ENCODE measurements around the gene EPHB1. TPM values are rescaled to one million over a fixed set of nuclear protein-coding genes. Genes with fewer than 3 reads are reported as not detected.
"Not testable (repeated sequence)": the region's sequence is repeated elsewhere in the genome, so short reads cannot be mapped to it uniquely, and the experiment has no call there.

EPHB1 gene
- total RNA-seq, 2 donors from 2014 or later: 1.2 to 1.3 TPM

GRCh38 chr3:134991472-134992010, 196.5 kb downstream of the EPHB1 start:
- no peak overlapping the region for H3K4me3 Mint-ChIP-seq
- peaks cover 3% of the 10 kb centered on the region for H3K9me3 Mint-ChIP-seq
- no peak overlapping the region for H3K27ac Mint-ChIP-seq
- no peak for ATAC-seq (replicated peaks)
- no peaks in the 10 kb centered on the region for H3K4me1 Mint-ChIP-seq
- H3K27me3 Mint-ChIP-seq: no peaks in the 10 kb centered on the region
- no peaks in the 10 kb centered on the region for H3K36me3 Mint-ChIP-seq (ENCODE audit: low read depth)

GRCh38 chr3:134992180-134992579, 197.1 kb downstream of the EPHB1 start:
- Mint-ChIP-seq H3K4me3 (no peak overlapping the region), H3K4me1 (no peaks in the 10 kb centered on the region), H3K9me3 (peaks cover 3% of the 10 kb centered on the region), H3K27me3 (no peaks in the 10 kb centered on the region), H3K36me3 (ENCODE audit: low read depth) (no peaks in the 10 kb centered on the region), H3K27ac (no peak overlapping the region)
- ATAC-seq (replicated peaks): no peak

- peaks cover 3% of the 10 kb centered on the region for H3K9me3 Mint-ChIP-seq
- no peak overlapping the region for H3K27ac Mint-ChIP-seq
- ATAC-seq (replicated peaks): no peak
- no peaks in the 10 kb centered on the region for H3K4me1 Mint-ChIP-seq
- no peaks in the 10 kb centered on the region for H3K36me3 Mint-ChIP-seq (ENCODE audit: low read depth)
- no peak overlapping the region for H3K4me3 Mint-ChIP-seq
- no peaks in the 10 kb centered on the region for H3K27me3 Mint-ChIP-seq
Measured at GRCh38 chr3:134992586-134992985, 197.5 kb downstream of the EPHB1 start.

GRCh38 chr3:134993011-134993410, 198.0 kb downstream of the EPHB1 start:
- ATAC-seq (replicated peaks): no peak
- Mint-ChIP-seq H3K4me3 (no peak overlapping the region), H3K9me3 (peaks cover 3% of the 10 kb centered on the region), H3K4me1 (no peaks in the 10 kb centered on the region), H3K36me3 (ENCODE audit: low read depth) (no peaks in the 10 kb centered on the region), H3K27ac (no peak overlapping the region), H3K27me3 (no peaks in the 10 kb centered on the region)

- Mint-ChIP-seq H3K9me3 (peaks cover 3% of the 10 kb centered on the region), H3K27me3 (peaks cover 6% of the 10 kb centered on the region), H3K27ac (no peak overlapping the region), H3K36me3 (ENCODE audit: low read depth) (no peaks in the 10 kb centered on the region), H3K4me3 (no peak overlapping the region), H3K4me1 (no peaks in the 10 kb centered on the region)
- no peak for ATAC-seq (replicated peaks)
Measured at GRCh38 chr3:134998158-134998557, 203.1 kb downstream of the EPHB1 start.

DNA sequence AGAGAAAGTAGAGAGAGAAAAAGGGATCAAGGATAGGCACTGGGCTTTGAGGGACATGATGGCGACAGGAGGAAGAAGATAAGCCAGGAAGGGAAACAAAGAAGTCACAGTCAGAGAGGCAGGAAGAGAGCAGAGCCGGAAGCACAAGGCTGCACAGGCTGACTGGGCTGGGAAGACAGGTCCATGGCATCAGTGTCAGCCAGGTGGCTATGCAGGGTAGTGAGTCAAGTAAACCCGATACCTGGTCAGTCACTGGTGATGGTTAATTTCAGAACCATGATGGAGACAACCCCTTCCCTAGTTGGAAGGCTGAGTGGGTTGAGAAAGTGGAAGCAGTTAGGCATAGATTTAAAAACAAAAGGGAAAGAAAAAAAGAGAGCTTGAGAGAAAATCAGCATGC, 203.8 kb downstream of the EPHB1 start:
- ATAC-seq (replicated peaks): peak; percentile 37
- Mint-ChIP-seq H3K4me3 (no peak overlapping the region), H3K27ac (no peak overlapping the region), H3K4me1 (no peaks in the 10 kb centered on the region), H3K36me3 (ENCODE audit: low read depth) (no peaks in the 10 kb centered on the region), H3K27me3 (peaks cover 6% of the 10 kb centered on the region), H3K9me3 (peaks cover 3% of the 10 kb centered on the region)

GRCh38 chr3:135000465-135000864, 205.4 kb downstream of the EPHB1 start:
- H3K27ac Mint-ChIP-seq: no peak overlapping the region
- H3K27me3 Mint-ChIP-seq: peaks cover 6% of the 10 kb centered on the region
- no peaks in the 10 kb centered on the region for H3K9me3 Mint-ChIP-seq
- H3K36me3 Mint-ChIP-seq (ENCODE audit: low read depth): no peaks in the 10 kb centered on the region
- ATAC-seq (replicated peaks): no peak
- no peak overlapping the region for H3K4me3 Mint-ChIP-seq
- H3K4me1 Mint-ChIP-seq: no peaks in the 10 kb centered on the region

DNA sequence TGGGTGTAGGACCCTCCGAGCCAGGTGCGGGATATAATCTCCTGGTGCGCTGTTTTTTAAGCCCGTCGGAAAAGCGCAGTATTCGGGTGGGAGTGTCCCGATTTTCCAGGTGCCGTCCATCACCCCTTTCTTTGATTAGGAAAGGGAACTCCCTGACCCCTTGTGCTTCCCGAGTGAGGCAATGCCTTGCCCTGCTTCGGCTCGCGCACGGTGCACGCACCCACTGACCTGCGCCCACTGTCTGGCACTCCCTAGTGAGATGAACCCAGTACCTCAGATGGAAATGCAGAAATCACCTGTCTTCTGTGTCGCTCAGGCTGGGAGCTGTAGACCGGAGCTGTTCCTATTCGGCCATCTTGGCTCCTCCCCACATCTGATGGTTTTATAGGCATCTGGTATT, 210.6 kb downstream of the EPHB1 start:
- H3K9me3 Mint-ChIP-seq; H3K27ac Mint-ChIP-seq; H3K4me1 Mint-ChIP-seq; H3K27me3 Mint-ChIP-seq; H3K36me3 Mint-ChIP-seq (ENCODE audit: low read depth); H3K4me3 Mint-ChIP-seq; ATAC-seq (replicated peaks): not testable (repeated sequence)

GRCh38 chr3:135007607-135008006, 212.5 kb downstream of the EPHB1 start:
- no peaks in the 10 kb centered on the region for H3K4me1 Mint-ChIP-seq
- H3K36me3 Mint-ChIP-seq (ENCODE audit: low read depth): no peaks in the 10 kb centered on the region
- no peak for ATAC-seq (replicated peaks)
- H3K27ac Mint-ChIP-seq: no peak overlapping the region
- peaks cover 3% of the 10 kb centered on the region for H3K27me3 Mint-ChIP-seq
- H3K9me3 Mint-ChIP-seq: no peaks in the 10 kb centered on the region
- H3K4me3 Mint-ChIP-seq: no peak overlapping the region

- Mint-ChIP-seq H3K4me3 (no peak overlapping the region), H3K27me3 (peaks cover 3% of the 10 kb centered on the region)
Measured at GRCh38 chr3:135008326-135008725, 213.3 kb downstream of the EPHB1 start.

DNA sequence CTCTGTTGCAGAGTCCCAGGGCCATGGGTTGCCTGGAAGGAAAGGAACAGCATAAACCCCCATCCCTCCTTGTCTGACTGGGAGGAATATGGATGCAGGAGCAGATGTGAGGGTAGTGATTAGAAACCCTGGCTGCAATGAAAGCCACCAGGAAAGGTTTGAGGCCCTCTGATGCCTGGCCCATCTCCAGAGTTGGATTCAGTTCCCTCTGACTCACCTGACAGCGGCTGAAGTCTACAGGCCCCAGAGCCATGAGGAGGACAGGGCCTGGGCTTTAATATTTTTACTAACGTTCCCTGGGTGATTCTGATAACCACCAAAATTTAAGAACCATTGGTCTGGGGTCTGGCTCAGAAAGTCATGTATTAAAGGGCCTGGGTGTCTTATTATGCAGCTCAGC, 214.0 kb downstream of the EPHB1 start:
- ATAC-seq (replicated peaks): no peak
- H3K9me3 Mint-ChIP-seq: no peaks in the 10 kb centered on the region
- H3K27me3 Mint-ChIP-seq: peaks cover 3% of the 10 kb centered on the region
- H3K36me3 Mint-ChIP-seq (ENCODE audit: low read depth): no peaks in the 10 kb centered on the region
- no peak overlapping the region for H3K4me3 Mint-ChIP-seq
- no peaks in the 10 kb centered on the region for H3K4me1 Mint-ChIP-seq
- H3K27ac Mint-ChIP-seq: no peak overlapping the region

More at GRCh38 chr3:135008326-135008725, 213.3 kb downstream of the EPHB1 start:
- no peak for ATAC-seq (replicated peaks)
- H3K27ac Mint-ChIP-seq: no peak overlapping the region
- no peaks in the 10 kb centered on the region for H3K4me1 Mint-ChIP-seq
- no peaks in the 10 kb centered on the region for H3K36me3 Mint-ChIP-seq (ENCODE audit: low read depth)
- H3K9me3 Mint-ChIP-seq: no peaks in the 10 kb centered on the region

GRCh38 chr3:135012101-135012500, 217.0 kb downstream of the EPHB1 start:
- Mint-ChIP-seq H3K4me1 (no peaks in the 10 kb centered on the region), H3K36me3 (ENCODE audit: low read depth) (no peaks in the 10 kb centered on the region), H3K27me3 (no peaks in the 10 kb centered on the region), H3K27ac (no peak overlapping the region), H3K4me3 (no peak overlapping the region), H3K9me3 (no peaks in the 10 kb centered on the region)
- ATAC-seq (replicated peaks): no peak

DNA sequence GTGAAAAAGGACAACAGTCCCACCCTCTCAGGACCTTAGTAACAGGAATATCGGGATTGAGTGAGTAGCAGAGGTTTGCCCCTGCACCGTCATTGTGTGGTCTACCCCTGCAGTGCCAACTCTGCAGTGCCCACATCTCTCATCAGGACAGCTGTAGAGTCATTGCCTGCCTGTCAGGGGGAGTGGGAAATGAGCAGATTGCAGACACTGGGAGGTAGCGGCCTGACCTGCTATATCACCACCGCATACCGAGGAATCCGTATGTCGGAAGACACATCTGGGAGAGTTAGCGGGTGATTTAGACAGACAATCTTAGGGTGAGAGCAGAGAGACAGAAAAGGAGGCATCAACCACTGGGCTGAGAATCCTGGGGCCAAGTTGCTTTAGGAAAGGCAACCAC, 218.1 kb downstream of the EPHB1 start:
- H3K4me1 Mint-ChIP-seq: no peaks in the 10 kb centered on the region
- ATAC-seq (replicated peaks): no peak
- H3K27ac Mint-ChIP-seq: no peak overlapping the region
- H3K27me3 Mint-ChIP-seq: no peaks in the 10 kb centered on the region
- no peaks in the 10 kb centered on the region for H3K9me3 Mint-ChIP-seq
- H3K4me3 Mint-ChIP-seq: no peak overlapping the region
- no peaks in the 10 kb centered on the region for H3K36me3 Mint-ChIP-seq (ENCODE audit: low read depth)

GRCh38 chr3:135014566-135014965, 219.5 kb downstream of the EPHB1 start:
- Mint-ChIP-seq H3K4me1 (peaks cover 4% of the 10 kb centered on the region), H3K4me3 (no peak overlapping the region), H3K36me3 (ENCODE audit: low read depth) (no peaks in the 10 kb centered on the region), H3K9me3 (no peaks in the 10 kb centered on the region), H3K27me3 (no peaks in the 10 kb centered on the region), H3K27ac (no peak overlapping the region)
- ATAC-seq (replicated peaks): no peak

DNA sequence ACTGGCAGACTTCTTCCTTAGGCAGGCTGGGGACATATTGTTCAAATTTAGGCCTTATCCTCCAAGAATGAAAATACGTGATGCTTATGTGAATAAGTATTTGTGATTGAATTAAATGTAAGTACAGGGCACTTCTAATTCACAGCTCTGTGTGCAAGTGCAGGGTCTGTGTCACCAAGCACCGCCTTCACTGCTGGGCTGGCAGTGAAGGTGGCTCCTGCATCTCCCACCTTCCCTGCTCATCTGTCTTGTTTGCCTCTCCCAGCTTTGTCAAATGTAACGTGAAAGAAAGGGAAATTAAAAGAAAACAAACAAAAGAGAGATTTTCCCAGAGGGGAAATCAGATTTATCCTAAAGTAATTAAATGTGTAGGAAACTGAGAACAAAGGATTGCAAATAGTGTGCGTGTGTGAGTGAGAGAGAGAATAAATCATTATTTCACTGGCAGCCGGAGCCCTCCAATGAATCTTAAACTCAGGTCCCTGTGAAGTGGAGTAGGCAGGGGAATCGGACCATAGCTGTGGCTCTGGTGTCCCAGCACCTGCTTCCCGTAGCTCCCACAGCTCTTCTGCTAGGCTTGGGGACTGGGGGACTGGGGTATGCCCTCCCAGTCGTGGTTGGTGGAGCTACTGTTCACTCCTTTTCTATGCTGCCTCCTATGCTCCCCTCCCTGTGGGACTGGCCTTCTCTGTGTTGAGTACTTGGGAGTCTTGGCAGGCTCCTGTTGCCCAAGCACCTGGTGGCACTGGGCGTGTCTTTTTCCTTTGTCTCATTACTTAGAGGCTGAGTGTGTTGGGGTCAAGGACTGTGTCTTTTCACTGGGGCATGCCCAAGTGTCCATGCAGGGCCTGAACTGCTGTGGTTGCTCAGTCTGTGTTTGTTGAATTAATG, 222.2 kb downstream of the EPHB1 start:
- no peak overlapping the region for H3K4me3 Mint-ChIP-seq
- no peak overlapping the region for H3K27ac Mint-ChIP-seq
- no peaks in the 10 kb centered on the region for H3K27me3 Mint-ChIP-seq
- H3K9me3 Mint-ChIP-seq: no peaks in the 10 kb centered on the region
- no peak for ATAC-seq (replicated peaks)
- H3K4me1 Mint-ChIP-seq: peaks cover 4% of the 10 kb centered on the region
- H3K36me3 Mint-ChIP-seq (ENCODE audit: low read depth): no peaks in the 10 kb centered on the region
